ENCODE data around the gene BAAT. TPM values are rescaled to one million over a fixed set of nuclear protein-coding genes. Genes with fewer than 3 reads are reported as not detected.

Gene BAAT
- total and polyA plus RNA-seq, 2 donors from 2014 or later = 0.09 to 0.15 TPM

GRCh38 chr9:101418518-101419430, 34.0 kb upstream of the BAAT start:
- Histone ChIP-seq H3K9me3 (ENCODE audit: control insufficient read depth in 2 of 3, insufficient read depth in 1 of 3, low read length in 3 of 3) (peaks cover 0 to 3% (median under 1%) of the 10 kb centered on the region in 3 donors), H3K9ac (ENCODE audit: low read length in 3 of 3) (no peak overlapping the region), H3K36me3 (ENCODE audit: control insufficient read depth in 2 of 3, insufficient read depth in 3 of 3, low read length in 3 of 3) (peaks cover 0 to 16% (median 4%) of the 10 kb centered on the region in 3 donors), H3K27ac (ENCODE audit: low read depth in 2 of 2, low read length in 2 of 2) (no peak overlapping the region), H3K27me3 (ENCODE audit: control insufficient read depth, insufficient read depth, low read length) (no peaks in the 10 kb centered on the region), H3K4me3 (ENCODE audit: low read length in 3 of 3) (no peak overlapping the region), H3K4me1 (ENCODE audit: control insufficient read depth in 2 of 3, insufficient read depth in 2 of 3, low read depth in 1 of 3, low read length in 3 of 3) (no peaks in the 10 kb centered on the region)
- FAIRE-seq = no peak
- DNase-seq = no peak
- intact Hi-C loops (cut with DNase I) = no loop called here
- no peak for TF ChIP-seq CTCF (IDR thresholded peaks at IDR 0.05; ENCODE audit: borderline replicate concordance, extremely low read depth, insufficient read depth)

- no peak for FAIRE-seq
- no peak for TF ChIP-seq CTCF (IDR thresholded peaks at IDR 0.05; ENCODE audit: borderline replicate concordance, extremely low read depth, insufficient read depth)
- H3K4me3 ChIP-seq (ENCODE audit: low read length in 3 of 3) = no peak overlapping the region
- H3K9ac ChIP-seq (ENCODE audit: low read length in 3 of 3) = no peak overlapping the region
- DNase-seq = no peak
- peaks cover 0 to 9% (median 3%) of the 10 kb centered on the region in 3 donors for H3K9me3 ChIP-seq (ENCODE audit: control insufficient read depth in 2 of 3, insufficient read depth in 1 of 3, low read length in 3 of 3)
- intact Hi-C loops (cut with DNase I) = no loop called here
- no peaks in the 10 kb centered on the region for H3K27me3 ChIP-seq (ENCODE audit: control insufficient read depth, insufficient read depth, low read length)
- peaks cover 0 to 12% (median 2%) of the 10 kb centered on the region in 3 donors for H3K36me3 ChIP-seq (ENCODE audit: control insufficient read depth in 2 of 3, insufficient read depth in 3 of 3, low read length in 3 of 3)
- H3K27ac ChIP-seq (ENCODE audit: low read depth in 2 of 2, low read length in 2 of 2) = no peak overlapping the region
- H3K4me1 ChIP-seq (ENCODE audit: control insufficient read depth in 2 of 3, insufficient read depth in 2 of 3, low read depth in 1 of 3, low read length in 3 of 3) = no peaks in the 10 kb centered on the region
These were observed 33.2 kb upstream of the BAAT start for GRCh38 chr9:101417977-101418376.

GRCh38 chr9:101417389-101417788, 32.6 kb upstream of the BAAT start:
- Histone ChIP-seq H3K27me3 (ENCODE audit: control insufficient read depth, insufficient read depth, low read length) (no peaks in the 10 kb centered on the region), H3K9me3 (ENCODE audit: control insufficient read depth in 2 of 3, insufficient read depth in 1 of 3, low read length in 3 of 3) (peaks cover 0 to 13% (median 6%) of the 10 kb centered on the region in 3 donors), H3K9ac (ENCODE audit: low read length in 3 of 3) (no peak overlapping the region), H3K27ac (ENCODE audit: low read depth in 2 of 2, low read length in 2 of 2) (no peak overlapping the region), H3K36me3 (ENCODE audit: control insufficient read depth in 2 of 3, insufficient read depth in 3 of 3, low read length in 3 of 3) (peaks cover 0 to 11% (median 0%) of the 10 kb centered on the region in 3 donors), H3K4me3 (ENCODE audit: low read length in 3 of 3) (no peak overlapping the region), H3K4me1 (ENCODE audit: control insufficient read depth in 2 of 3, insufficient read depth in 2 of 3, low read depth in 1 of 3, low read length in 3 of 3) (no peaks in the 10 kb centered on the region)
- DNase-seq (no peak), FAIRE-seq (no peak)
- no peak for TF ChIP-seq CTCF (IDR thresholded peaks at IDR 0.05; ENCODE audit: borderline replicate concordance, extremely low read depth, insufficient read depth)
- intact Hi-C loops (cut with DNase I) = no loop called here
